Stimulated activated memory B cell treated with anti-CD40 and anti-IgM and Interleukin-4, amounts not matched to agents 10 μg/mL and 1 μg/mL and 100 μg/mL, for 72 hours (primary cell): Measurements from ENCODE around the gene TMEM181.
A peak's percentile ranks its signal among the peaks of the same experiment; 100 is the strongest.
"Not testable (repeated sequence)": the region's sequence is repeated elsewhere in the genome, so short reads cannot be mapped to it uniquely, and the experiment has no call there.

Source experiments
- ATAC-seq: fragments of 150-1000 bp; cut with Tn5 transposase; 2 replicates; pipeline ENCODE4 v1.10.0; 2021
- H3K27ac Mint-ChIP-seq: one replicate; pipeline ENCODE4 v1.8.0; 2022; ENCODE audit warnings: mild to moderate bottlenecking, mixed read lengths
- H3K27me3 Mint-ChIP-seq: one replicate; pipeline ENCODE4 v1.8.0; 2022; ENCODE audit warnings: mixed read lengths
- H3K36me3 Mint-ChIP-seq: one replicate; pipeline ENCODE4 v1.8.0; 2022; ENCODE audit warnings: mixed read lengths
- H3K4me1 Mint-ChIP-seq: one replicate; pipeline ENCODE4 v1.8.0; 2022; ENCODE audit warnings: mixed read lengths
- H3K4me3 Mint-ChIP-seq: one replicate; pipeline ENCODE4 v1.8.0; 2022; ENCODE audit warnings: mild to moderate bottlenecking, moderate library complexity, mixed read lengths
- H3K9me3 Mint-ChIP-seq: one replicate; pipeline ENCODE4 v1.8.0; 2022; ENCODE audit warnings: mixed read lengths

The TMEM181 gene, protein sequence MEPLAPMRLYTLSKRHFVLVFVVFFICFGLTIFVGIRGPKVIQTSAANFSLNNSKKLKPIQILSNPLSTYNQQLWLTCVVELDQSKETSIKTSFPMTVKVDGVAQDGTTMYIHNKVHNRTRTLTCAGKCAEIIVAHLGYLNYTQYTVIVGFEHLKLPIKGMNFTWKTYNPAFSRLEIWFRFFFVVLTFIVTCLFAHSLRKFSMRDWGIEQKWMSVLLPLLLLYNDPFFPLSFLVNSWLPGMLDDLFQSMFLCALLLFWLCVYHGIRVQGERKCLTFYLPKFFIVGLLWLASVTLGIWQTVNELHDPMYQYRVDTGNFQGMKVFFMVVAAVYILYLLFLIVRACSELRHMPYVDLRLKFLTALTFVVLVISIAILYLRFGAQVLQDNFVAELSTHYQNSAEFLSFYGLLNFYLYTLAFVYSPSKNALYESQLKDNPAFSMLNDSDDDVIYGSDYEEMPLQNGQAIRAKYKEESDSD

DNA sequence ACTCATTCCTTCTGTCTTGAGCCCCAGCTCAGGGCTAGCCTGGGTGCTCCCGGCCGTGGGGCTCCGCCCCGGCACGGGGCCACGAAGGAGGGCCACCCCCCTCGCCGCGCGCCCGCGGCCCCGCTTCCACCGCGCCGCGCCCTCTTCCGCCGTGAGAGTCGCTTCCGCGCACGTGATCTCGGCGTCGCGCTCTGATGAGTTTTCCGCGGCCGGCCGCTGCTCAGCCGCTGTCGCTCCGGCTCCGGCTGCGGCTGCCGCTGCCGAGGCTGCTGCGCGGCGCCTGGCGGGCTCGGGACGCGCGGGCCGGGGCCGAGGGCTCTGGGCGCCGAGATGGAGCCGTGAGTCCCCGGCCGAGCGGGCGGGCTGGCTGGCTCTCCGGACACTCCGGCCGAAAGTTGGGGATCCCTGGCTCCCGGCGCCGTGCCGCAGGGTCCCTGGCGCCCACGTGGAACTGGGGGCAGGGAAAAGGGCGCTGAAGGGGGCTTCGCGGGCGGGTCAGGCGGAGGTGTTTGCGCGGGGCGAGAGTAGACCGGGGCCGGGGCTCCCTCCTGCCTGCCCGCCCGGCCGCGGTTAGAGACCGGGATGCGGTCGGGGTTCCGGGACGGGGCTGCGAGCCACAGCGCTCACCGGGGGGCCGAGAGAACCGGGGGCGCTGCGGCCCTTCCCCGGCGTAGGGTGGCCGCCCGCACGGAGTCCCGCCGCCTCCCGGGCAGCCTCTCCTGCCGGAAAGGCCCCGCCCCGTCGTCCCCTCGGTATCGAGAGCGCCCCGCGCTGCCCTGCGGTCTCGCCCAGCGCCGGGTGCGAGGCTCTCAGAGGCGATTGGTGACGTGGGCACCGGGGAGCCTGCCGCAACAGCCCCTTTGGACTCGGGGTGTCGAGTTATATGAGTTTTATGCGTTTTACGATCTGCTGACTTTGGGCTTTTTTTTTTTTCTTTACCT, at the start of gene TMEM181:
TMEM181 (plus strand) TSS at position 197 of the 941 bp plus-strand sequence; CDS start at position 331, 134 bp downstream.
- peak; percentile 93 for ATAC-seq
- Mint-ChIP-seq H3K27ac (peak within 1 kb of the TSS; percentile 86), H3K27me3 (no peaks in the 10 kb centered on the region), H3K9me3 (no peaks in the 10 kb centered on the region), H3K4me1 (peaks cover 23% of the 10 kb centered on the region), H3K4me3 (peak within 1 kb of the TSS; percentile 91), H3K36me3 (no peaks in the 10 kb centered on the region)

DNA sequence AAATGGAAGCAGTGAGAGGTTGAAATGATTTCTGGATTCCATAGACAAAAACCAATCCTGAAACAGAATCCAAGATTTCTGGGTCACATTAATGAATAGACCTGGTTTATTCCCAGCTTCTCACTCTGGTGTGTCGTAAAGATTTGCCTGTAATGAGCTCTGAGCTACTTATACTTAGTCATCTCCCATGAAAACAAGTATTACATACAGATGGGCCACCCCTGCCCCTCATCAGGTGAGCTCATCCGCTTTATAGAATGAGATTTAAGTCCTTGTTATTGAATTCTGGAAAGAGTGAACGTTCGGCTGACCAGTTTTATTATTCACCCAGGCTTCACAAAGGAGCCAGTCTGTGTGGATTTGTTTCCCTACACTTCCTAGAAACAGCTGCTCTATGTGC, 47.1 kb upstream of the TMEM181 start:
- Mint-ChIP-seq H3K27me3 (peaks cover 19% of the 10 kb centered on the region), H3K4me3 (no peak overlapping the region), H3K27ac (no peak overlapping the region), H3K9me3 (no peaks in the 10 kb centered on the region), H3K4me1 (peaks cover 16% of the 10 kb centered on the region), H3K36me3 (peaks cover 26% of the 10 kb centered on the region)
- ATAC-seq, result no peak

DNA sequence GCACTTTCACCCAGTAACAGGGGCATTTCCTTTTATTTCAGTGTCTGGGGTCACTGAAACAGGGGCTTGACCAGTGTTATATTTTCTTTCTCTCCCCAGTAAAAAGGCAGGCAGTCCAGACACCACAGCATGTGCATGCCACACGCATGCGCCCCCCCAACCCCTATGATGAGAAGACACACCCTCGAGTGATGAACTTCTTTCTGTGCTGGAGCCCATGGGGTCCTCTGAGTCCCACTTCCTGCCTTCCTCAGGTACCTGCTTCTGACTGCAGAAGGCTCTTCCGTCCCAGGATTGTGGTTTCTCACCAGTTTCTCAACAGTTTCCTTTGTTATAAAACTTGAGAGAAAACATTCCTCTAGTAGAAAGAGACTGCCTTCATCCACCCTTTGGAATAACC, 45.7 kb upstream of the TMEM181 start:
- H3K27ac Mint-ChIP-seq, result no peak overlapping the region
- ATAC-seq, result no peak
- no peak overlapping the region for H3K4me3 Mint-ChIP-seq

DNA sequence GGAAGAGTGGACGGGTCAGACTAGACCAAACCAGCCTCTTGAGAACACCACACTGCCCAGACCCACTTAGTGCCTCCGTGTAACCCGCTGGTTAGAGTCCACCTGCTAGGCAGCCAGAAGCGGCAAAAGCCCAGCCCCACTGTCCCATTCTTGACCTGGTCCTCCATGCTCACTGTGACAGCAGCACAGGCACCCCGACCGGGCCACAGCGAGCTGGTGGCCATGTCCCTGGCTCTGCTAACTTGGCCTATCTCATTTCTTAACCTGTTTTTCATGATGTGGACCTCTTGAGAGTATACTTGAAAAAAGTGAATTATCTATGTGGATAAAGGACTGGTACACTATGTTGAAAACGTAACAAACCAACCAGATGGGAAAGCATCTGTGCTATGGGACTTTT, 44.9 kb upstream of the TMEM181 start:
- peaks cover 25% of the 10 kb centered on the region for H3K4me1 Mint-ChIP-seq
- no peak overlapping the region for H3K4me3 Mint-ChIP-seq

More for the DNA sequence above, 45.7 kb upstream of the TMEM181 start:
- Mint-ChIP-seq H3K27me3 (peaks cover 19% of the 10 kb centered on the region), H3K9me3 (no peaks in the 10 kb centered on the region), H3K36me3 (peaks cover 20% of the 10 kb centered on the region), H3K4me1 (peaks cover 25% of the 10 kb centered on the region)

DNA sequence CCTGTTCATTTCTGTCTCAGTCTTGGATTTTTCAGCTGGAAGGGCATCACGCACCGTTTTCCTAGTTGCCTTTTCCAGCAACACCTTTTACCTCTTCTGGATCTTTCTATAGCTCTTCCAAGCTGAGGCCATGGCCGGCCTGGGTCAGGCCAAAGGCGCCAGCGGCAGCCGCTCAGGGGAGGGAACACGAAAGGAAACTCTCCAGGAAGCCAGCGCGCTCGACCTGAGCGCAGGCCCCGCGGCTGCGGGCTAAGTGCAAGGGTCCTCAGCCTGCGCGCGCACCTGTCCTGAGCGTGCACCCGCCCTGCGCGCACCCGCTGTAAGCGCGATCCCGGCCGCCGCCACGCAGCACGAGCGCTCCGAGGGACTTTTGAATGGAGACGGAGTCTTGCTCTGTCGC, 43.8 kb upstream of the TMEM181 start:
- peaks cover 12% of the 10 kb centered on the region for H3K36me3 Mint-ChIP-seq
- peak overlapping the region; percentile 43 for H3K4me3 Mint-ChIP-seq
- H3K9me3 Mint-ChIP-seq, result no peaks in the 10 kb centered on the region
- ATAC-seq, result no peak
- peaks cover 25% of the 10 kb centered on the region for H3K4me1 Mint-ChIP-seq
- no peak overlapping the region for H3K27ac Mint-ChIP-seq
- peaks cover 37% of the 10 kb centered on the region for H3K27me3 Mint-ChIP-seq

More for the DNA sequence above, 44.9 kb upstream of the TMEM181 start:
- Mint-ChIP-seq H3K27me3 (peaks cover 26% of the 10 kb centered on the region), H3K9me3 (no peaks in the 10 kb centered on the region), H3K27ac (no peak overlapping the region), H3K36me3 (peaks cover 20% of the 10 kb centered on the region)
- no peak for ATAC-seq

DNA sequence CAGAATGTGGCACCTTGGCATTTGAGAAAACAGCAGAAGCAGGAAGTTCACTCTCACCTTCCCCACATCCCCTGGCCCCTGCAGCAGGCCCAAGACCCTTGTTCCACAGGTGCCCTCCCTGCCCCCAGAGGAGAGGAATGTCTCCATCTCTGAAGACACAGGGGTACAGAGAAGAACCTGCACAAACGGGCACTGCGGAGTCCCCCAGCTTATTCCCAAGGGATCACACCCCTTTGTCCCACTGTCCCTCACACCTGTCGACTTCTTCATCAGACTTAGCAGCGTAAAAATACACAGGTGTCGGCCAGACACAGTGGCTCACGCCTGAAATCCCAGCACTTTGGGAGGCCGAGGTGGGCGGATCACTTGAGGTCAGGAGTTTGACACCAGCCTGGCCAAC, 42.9 kb upstream of the TMEM181 start:
- Mint-ChIP-seq H3K27me3 (peaks cover 39% of the 10 kb centered on the region), H3K4me1 (peaks cover 25% of the 10 kb centered on the region), H3K9me3 (no peaks in the 10 kb centered on the region), H3K36me3 (peaks cover 6% of the 10 kb centered on the region), H3K27ac (no peak overlapping the region), H3K4me3 (no peak overlapping the region)
- no peak for ATAC-seq

DNA sequence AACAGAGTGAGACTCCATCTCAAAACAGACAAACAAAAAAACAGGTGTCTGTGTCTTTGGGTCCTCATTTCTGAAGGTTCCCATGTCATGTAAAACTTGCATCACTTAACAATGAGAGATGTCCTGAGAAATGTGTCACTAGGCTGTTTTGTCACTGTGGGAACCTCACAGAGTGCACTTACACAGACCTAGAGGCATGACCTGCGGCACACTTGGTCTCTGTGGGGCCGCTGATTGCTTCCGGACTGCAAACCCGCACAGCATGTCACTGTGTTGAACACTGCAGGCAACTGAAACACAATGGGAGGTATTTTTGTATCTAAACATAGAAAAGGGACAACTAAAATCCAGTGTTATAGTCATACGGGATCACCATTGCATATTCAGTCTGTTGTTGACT, 42.3 kb upstream of the TMEM181 start:
- ATAC-seq, result peak; percentile 53
- no peak overlapping the region for H3K27ac Mint-ChIP-seq
- H3K4me1 Mint-ChIP-seq, result peaks cover 25% of the 10 kb centered on the region
- H3K9me3 Mint-ChIP-seq, result no peaks in the 10 kb centered on the region
- H3K36me3 Mint-ChIP-seq, result peaks cover 6% of the 10 kb centered on the region
- peaks cover 40% of the 10 kb centered on the region for H3K27me3 Mint-ChIP-seq
- peak overlapping the region; percentile 35 for H3K4me3 Mint-ChIP-seq

DNA sequence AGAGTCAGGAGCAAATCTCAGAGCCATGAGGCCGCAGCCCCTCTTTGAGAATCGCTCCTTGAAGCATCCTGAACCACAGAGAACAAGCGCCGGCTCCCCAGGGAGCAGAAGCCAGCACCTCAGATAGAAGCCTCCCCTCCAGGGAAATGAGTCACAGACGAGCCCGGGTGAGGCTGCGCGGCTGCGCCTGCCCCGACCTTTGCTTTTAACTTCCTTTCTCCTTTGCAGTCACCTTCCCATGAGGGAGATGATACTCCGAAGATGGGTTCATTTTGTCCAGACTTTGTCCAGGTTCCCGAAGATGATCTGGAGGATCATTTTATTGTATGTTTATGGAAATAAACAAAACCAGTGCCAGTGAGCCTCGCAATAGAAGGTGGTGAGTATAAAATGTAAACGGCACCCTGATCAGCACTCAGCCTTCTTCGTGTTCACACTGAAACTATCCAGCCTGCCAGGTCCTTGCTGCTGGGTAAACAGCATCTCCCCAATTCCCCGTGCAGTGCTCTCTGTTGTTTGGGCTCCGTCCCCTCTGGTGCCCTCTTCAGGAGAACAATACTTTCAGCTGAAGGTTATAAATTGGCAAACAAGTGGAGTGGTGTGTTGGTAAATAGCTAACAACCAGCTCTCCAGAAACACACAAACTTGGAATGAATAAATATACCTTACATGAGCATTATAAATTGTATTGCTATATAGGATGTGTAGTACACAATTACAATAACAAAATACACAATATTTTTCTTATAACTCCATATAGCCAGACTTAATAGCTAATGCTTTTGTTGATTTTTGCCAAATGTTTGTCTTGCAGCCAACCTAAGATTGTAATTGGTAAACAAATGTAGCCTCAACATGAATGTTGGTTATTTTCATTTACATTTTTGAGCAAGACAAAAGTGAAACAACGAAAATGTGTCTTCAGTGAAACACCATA, 41.4 kb upstream of the TMEM181 start:
- ATAC-seq, result peak; percentile 93
- peaks cover 6% of the 10 kb centered on the region for H3K36me3 Mint-ChIP-seq
- H3K4me3 Mint-ChIP-seq, result peak overlapping the region; percentile 86
- H3K9me3 Mint-ChIP-seq, result no peaks in the 10 kb centered on the region
- peak overlapping the region; percentile 71 for H3K27ac Mint-ChIP-seq
- peaks cover 49% of the 10 kb centered on the region for H3K27me3 Mint-ChIP-seq
- H3K4me1 Mint-ChIP-seq, result peaks cover 25% of the 10 kb centered on the region

DNA sequence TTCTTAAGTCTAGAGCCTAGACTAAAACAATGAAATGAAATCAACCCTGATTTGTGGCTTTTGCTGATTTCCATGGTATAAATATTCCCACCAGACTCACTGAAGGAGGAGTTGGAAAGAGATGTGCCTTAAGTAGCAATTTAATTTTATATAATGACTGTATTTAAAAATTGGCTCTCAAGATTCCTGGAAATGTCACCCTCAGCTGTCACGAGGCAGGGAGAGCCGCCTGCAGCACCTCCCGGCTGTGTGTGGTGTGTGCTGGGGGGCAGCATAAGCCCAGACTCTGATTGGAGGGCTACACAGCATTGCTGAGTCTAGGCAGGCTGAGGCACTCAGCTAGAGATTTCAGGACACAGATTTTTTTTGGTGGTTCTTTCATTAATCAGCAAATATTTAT, 40.6 kb upstream of the TMEM181 start:
- no peak overlapping the region for H3K4me3 Mint-ChIP-seq
- ATAC-seq, result no peak
- no peaks in the 10 kb centered on the region for H3K36me3 Mint-ChIP-seq
- peaks cover 25% of the 10 kb centered on the region for H3K4me1 Mint-ChIP-seq
- H3K27me3 Mint-ChIP-seq, result peaks cover 57% of the 10 kb centered on the region
- no peak overlapping the region for H3K27ac Mint-ChIP-seq
- H3K9me3 Mint-ChIP-seq, result no peaks in the 10 kb centered on the region

DNA sequence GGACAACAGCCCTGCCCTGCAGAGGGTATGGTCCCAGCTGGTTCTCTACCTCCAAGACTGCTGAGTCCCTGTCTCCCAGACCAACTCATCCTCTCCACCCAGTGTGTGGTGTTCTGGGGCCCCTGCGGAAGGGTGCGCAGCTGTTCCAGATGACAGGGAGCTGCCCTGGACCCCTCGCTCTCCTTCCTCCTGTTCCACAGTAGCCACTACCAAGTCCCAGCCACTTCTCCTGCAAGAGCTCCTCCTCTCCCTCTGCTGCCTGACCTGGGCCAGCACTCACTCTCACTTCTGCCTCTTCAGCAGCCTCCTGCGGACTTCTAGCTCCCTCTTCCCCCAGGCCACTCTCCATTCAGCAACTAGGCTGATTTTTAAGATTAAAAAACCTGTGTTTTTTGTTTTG, 40.1 kb upstream of the TMEM181 start:
- peaks cover 62% of the 10 kb centered on the region for H3K27me3 Mint-ChIP-seq
- no peak overlapping the region for H3K27ac Mint-ChIP-seq
- H3K4me3 Mint-ChIP-seq, result no peak overlapping the region

DNA sequence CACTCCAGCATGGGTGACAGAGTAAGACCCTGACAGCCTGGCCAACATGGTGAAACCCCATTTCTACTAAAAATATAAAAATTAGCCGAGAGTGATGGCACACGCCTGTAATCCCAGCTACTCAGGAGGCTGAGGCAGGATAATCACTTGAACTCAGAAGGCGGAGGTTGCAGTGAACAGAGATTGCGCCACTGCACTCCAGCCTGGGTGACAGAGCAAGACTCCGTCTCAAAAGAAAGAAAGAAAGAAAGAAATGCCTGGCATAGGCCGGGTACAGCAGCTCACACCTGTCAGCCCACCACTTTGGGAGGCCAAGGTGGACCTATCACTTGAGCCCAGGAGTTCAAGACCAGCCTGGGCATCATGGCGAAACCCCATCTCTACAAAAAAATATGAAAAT, 38.9 kb upstream of the TMEM181 start:
- Mint-ChIP-seq H3K27me3 (peaks cover 68% of the 10 kb centered on the region), H3K4me1 (peaks cover 22% of the 10 kb centered on the region)
- H3K36me3 Mint-ChIP-seq, H3K9me3 Mint-ChIP-seq, H3K27ac Mint-ChIP-seq, ATAC-seq, H3K4me3 Mint-ChIP-seq: not testable (repeated sequence)

More for the DNA sequence above, 40.1 kb upstream of the TMEM181 start:
- no peaks in the 10 kb centered on the region for H3K36me3 Mint-ChIP-seq
- no peak for ATAC-seq
- H3K9me3 Mint-ChIP-seq, result no peaks in the 10 kb centered on the region
- H3K4me1 Mint-ChIP-seq, result peaks cover 25% of the 10 kb centered on the region

DNA sequence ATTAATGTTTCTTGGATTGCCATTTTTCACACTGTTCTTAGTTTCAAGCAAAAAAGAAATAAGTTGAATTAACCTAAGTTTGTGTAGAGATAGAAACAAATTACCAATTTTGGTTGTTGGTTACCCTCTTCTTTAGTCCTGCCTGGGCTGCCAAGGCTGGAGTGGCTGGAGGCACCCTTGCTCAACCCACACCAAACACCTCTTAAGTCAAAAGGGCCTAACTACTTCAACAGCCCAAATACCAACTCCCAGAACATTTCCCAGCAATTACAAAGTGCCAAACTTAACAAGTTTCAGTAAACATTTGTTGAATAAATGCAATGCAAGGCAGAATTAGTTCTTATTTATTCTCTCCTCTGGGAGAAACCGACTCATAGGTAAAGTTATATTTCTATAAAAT, 38.1 kb upstream of the TMEM181 start:
- no peak overlapping the region for H3K27ac Mint-ChIP-seq
- H3K4me3 Mint-ChIP-seq, result no peak overlapping the region
- H3K4me1 Mint-ChIP-seq, result peaks cover 19% of the 10 kb centered on the region
- no peak for ATAC-seq
- no peaks in the 10 kb centered on the region for H3K9me3 Mint-ChIP-seq
- peaks cover 68% of the 10 kb centered on the region for H3K27me3 Mint-ChIP-seq
- H3K36me3 Mint-ChIP-seq, result peaks cover 4% of the 10 kb centered on the region

DNA sequence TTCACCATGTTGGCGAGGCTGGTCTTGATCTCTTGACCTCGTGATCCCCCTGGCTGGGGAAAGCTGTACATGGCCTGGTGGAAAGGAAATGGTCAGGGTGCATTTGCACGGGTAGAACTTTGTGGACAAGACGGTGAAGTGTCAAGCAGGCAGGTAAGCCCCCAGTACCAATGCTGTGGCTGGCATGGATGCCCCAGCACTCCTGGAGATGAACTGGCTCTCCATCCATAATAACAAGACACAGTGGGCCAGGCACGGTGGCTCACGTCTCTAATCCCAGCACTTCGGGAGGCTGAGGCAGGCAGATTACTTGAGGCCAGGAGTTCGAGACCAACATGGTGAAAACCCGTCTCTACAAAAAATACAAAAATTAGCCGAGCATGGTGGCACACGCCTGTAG, 37.3 kb upstream of the TMEM181 start:
- Mint-ChIP-seq H3K36me3 (peaks cover 6% of the 10 kb centered on the region), H3K9me3 (peaks cover 3% of the 10 kb centered on the region), H3K4me3 (no peak overlapping the region), H3K27ac (no peak overlapping the region), H3K27me3 (peaks cover 71% of the 10 kb centered on the region), H3K4me1 (peaks cover 12% of the 10 kb centered on the region)
- no peak for ATAC-seq

DNA sequence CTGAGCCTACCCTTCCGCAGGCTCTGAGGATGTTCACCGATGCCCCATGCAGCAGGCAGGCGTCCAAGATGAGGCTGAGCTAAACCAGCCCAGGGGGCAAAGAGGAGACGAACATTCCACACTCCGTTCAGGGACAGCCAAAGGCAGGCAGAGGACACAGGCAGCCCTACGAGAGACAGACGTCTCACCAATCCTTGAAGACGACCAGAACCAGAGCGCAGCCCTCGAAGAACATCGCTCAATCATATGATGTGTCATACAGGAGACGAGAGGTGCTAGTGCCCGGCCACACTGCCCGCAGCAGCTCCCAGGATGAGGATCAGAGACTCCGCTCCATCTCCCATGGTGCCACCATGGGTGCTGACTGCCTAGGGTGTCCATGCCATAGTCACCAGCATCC, 35.6 kb upstream of the TMEM181 start:
- H3K27me3 Mint-ChIP-seq, result peaks cover 87% of the 10 kb centered on the region
- H3K9me3 Mint-ChIP-seq, result peaks cover 11% of the 10 kb centered on the region
- H3K36me3 Mint-ChIP-seq, result peaks cover 6% of the 10 kb centered on the region
- no peaks in the 10 kb centered on the region for H3K4me1 Mint-ChIP-seq
- ATAC-seq, result no peak
- H3K27ac Mint-ChIP-seq, result no peak overlapping the region
- no peak overlapping the region for H3K4me3 Mint-ChIP-seq
